Naive B cell (primary cell): ENCODE measurements around the gene YPEL4. TPM values are rescaled to one million over a fixed set of nuclear protein-coding genes. Genes with fewer than 3 reads are reported as not detected.

Source experiments
- polyA plus RNA-seq, 6 donors: library from polyadenylated mRNA; unstranded; fragments of 300-500 nt; fragmentation: Illumina TruSeq; gene quantifications; one replicate each; pipeline ENCODE4 v1.2.3, GENCODE V29; 2021; ENCODE audit warnings: low read depth in 6 of 6

The YPEL4 gene
- polyA plus RNA-seq, 6 donors from 2014 or later = not detected

Other genes starting within 250 kb of the YPEL4 start
- gene SLC43A3, start 222.8 kb downstream of the YPEL4 start, polyA plus RNA-seq = 10 to 100 TPM; 14.5 to 20.8 (median 17.5) TPM
- gene RTN4RL2, start 189.4 kb downstream of the YPEL4 start, polyA plus RNA-seq = under 1 TPM in 1 of 6 donors, not detected in 5; 0.12 TPM
- 10 to 100 TPM in 1 of 6 donors, 1 to 10 TPM in 5; 3.2 to 10.9 (median 4.6) TPM for gene SLC43A1, start 134.2 kb downstream of the YPEL4 start, polyA plus RNA-seq
- 100 to 1,000 TPM in 1 of 6 donors, 10 to 100 TPM in 5; 64.9 to 105 (median 79.9) TPM for gene TIMM10, start 119.2 kb downstream of the YPEL4 start, polyA plus RNA-seq
- gene SMTNL1, start 112.3 kb downstream of the YPEL4 start, polyA plus RNA-seq = under 1 TPM in 3 of 6 donors, not detected in 3; 0.18 to 0.40 (median 0.34) TPM
- gene UBE2L6, start 82.2 kb downstream of the YPEL4 start, polyA plus RNA-seq = 100 to 1,000 TPM; 182 to 310 (median 219) TPM
- under 1 TPM in 1 of 6 donors, not detected in 5; 0.82 TPM for gene SERPING1, start 52.2 kb downstream of the YPEL4 start, polyA plus RNA-seq
- 10 to 100 TPM; 15.1 to 62.2 (median 19.0) TPM for gene CLP1, start 7.8 kb upstream of the YPEL4 start, polyA plus RNA-seq
- 10 to 100 TPM in 5 of 6 donors, 1 to 10 TPM in 1; 6.1 to 39.2 (median 28.2) TPM for gene ZDHHC5, start 18.2 kb upstream of the YPEL4 start, polyA plus RNA-seq
- gene MED19, start 62.3 kb upstream of the YPEL4 start, polyA plus RNA-seq = 10 to 100 TPM; 17.6 to 24.3 (median 21.7) TPM
- gene TMX2, start 62.7 kb upstream of the YPEL4 start, polyA plus RNA-seq = 10 to 100 TPM; 61.5 to 77.9 (median 72.3) TPM
- 100 to 1,000 TPM; 299 to 401 (median 350) TPM for gene SELENOH, start 91.6 kb upstream of the YPEL4 start, polyA plus RNA-seq
- gene BTBD18, start 101.9 kb upstream of the YPEL4 start, polyA plus RNA-seq = 1 to 10 TPM in 3 of 6 donors, under 1 TPM in 2, not detected in 1; 0.47 to 1.6 (median 1.4) TPM
- gene CTNND1, start 111.9 kb upstream of the YPEL4 start, polyA plus RNA-seq = 1 to 10 TPM in 5 of 6 donors, under 1 TPM in 1; 0.28 to 9.5 (median 7.8) TPM